ENCODE results near the gene ABL1.

ABL1 gene

DNA sequence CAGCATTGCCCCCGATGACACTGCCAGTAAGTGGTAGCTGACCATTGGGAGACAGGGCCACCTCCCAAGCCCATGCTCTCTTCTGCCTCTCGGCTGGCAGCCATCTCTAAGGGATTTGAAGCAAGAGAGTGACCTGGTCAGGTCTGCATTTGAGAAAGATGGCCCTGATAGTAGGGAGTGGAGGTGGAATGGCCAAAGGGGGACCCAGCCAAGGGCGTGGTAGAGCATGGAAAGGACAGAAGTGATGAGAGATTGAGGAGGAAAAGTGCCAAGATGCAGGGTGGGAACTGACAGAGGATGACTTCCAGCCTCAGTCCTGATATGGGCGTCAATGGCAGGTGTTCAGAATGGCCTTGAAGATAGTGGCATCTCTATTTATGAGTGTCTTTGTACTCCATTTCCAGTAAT lies 9.0 kb downstream of the ABL1 start:
- no peak for ATAC-seq
- TF ChIP-seq, protein P1, sequence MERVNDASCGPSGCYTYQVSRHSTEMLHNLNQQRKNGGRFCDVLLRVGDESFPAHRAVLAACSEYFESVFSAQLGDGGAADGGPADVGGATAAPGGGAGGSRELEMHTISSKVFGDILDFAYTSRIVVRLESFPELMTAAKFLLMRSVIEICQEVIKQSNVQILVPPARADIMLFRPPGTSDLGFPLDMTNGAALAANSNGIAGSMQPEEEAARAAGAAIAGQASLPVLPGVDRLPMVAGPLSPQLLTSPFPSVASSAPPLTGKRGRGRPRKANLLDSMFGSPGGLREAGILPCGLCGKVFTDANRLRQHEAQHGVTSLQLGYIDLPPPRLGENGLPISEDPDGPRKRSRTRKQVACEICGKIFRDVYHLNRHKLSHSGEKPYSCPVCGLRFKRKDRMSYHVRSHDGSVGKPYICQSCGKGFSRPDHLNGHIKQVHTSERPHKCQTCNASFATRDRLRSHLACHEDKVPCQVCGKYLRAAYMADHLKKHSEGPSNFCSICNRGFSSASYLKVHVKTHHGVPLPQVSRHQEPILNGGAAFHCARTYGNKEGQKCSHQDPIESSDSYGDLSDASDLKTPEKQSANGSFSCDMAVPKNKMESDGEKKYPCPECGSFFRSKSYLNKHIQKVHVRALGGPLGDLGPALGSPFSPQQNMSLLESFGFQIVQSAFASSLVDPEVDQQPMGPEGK (CRISPR knock-in tag; IDR thresholded peaks at IDR 0.05; ENCODE audit: borderline replicate concordance), result no peak
- TF ChIP-seq, protein P2, sequence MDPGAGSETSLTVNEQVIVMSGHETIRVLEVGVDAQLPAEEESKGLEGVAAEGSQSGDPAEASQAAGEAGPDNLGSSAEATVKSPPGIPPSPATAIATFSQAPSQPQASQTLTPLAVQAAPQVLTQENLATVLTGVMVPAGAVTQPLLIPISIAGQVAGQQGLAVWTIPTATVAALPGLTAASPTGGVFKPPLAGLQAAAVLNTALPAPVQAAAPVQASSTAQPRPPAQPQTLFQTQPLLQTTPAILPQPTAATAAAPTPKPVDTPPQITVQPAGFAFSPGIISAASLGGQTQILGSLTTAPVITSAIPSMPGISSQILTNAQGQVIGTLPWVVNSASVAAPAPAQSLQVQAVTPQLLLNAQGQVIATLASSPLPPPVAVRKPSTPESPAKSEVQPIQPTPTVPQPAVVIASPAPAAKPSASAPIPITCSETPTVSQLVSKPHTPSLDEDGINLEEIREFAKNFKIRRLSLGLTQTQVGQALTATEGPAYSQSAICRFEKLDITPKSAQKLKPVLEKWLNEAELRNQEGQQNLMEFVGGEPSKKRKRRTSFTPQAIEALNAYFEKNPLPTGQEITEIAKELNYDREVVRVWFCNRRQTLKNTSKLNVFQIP (CRISPR knock-in tag; IDR thresholded peaks at IDR 0.05; ENCODE audit: borderline replicate concordance, low read depth), result no peak
- TF ChIP-seq OSR1 (CRISPR knock-in tag; IDR thresholded peaks at IDR 0.05) (no peak), TCF4 (CRISPR knock-in tag; IDR thresholded peaks at IDR 0.05; ENCODE audit: borderline replicate concordance) (no peak), ZFP30 (CRISPR knock-in tag; IDR thresholded peaks at IDR 0.05) (no peak)

DNA sequence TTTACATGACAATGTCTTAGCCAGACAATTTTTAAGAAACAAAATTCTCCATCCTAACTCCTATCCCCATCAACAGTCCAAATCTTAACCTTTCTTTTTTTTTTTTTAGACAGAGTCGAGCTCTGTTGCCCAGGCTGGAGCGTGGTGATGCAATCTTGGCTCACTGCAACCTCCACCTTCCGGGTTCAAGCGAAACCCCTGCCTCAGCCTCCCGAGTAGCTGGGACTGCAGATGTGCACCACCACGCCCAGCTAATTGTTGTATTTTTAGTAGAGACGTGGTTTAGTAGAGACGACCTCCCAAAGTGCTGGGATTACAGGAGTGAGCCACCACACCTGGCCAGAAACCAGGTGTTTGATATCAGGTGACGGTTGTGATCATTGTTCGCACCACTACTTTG lies 10.2 kb downstream of the ABL1 start:
- TF ChIP-seq RARB (CRISPR knock-in tag; IDR thresholded peaks at IDR 0.05), result no peak
- TF ChIP-seq, protein P3, sequence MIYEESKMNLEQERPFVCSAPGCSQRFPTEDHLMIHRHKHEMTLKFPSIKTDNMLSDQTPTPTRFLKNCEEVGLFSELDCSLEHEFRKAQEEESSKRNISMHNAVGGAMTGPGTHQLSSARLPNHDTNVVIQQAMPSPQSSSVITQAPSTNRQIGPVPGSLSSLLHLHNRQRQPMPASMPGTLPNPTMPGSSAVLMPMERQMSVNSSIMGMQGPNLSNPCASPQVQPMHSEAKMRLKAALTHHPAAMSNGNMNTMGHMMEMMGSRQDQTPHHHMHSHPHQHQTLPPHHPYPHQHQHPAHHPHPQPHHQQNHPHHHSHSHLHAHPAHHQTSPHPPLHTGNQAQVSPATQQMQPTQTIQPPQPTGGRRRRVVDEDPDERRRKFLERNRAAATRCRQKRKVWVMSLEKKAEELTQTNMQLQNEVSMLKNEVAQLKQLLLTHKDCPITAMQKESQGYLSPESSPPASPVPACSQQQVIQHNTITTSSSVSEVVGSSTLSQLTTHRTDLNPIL (CRISPR knock-in tag; IDR thresholded peaks at IDR 0.05; ENCODE audit: low read depth), result no peak
- TF ChIP-seq ESRRG (CRISPR knock-in tag; IDR thresholded peaks at IDR 0.05), result no peak
- no peak for TF ChIP-seq ZFP30 (CRISPR knock-in tag; IDR thresholded peaks at IDR 0.05)
- no peak for TF ChIP-seq TOX (CRISPR knock-in tag; IDR thresholded peaks at IDR 0.05; ENCODE audit: borderline replicate concordance)
- TF ChIP-seq, protein P4, sequence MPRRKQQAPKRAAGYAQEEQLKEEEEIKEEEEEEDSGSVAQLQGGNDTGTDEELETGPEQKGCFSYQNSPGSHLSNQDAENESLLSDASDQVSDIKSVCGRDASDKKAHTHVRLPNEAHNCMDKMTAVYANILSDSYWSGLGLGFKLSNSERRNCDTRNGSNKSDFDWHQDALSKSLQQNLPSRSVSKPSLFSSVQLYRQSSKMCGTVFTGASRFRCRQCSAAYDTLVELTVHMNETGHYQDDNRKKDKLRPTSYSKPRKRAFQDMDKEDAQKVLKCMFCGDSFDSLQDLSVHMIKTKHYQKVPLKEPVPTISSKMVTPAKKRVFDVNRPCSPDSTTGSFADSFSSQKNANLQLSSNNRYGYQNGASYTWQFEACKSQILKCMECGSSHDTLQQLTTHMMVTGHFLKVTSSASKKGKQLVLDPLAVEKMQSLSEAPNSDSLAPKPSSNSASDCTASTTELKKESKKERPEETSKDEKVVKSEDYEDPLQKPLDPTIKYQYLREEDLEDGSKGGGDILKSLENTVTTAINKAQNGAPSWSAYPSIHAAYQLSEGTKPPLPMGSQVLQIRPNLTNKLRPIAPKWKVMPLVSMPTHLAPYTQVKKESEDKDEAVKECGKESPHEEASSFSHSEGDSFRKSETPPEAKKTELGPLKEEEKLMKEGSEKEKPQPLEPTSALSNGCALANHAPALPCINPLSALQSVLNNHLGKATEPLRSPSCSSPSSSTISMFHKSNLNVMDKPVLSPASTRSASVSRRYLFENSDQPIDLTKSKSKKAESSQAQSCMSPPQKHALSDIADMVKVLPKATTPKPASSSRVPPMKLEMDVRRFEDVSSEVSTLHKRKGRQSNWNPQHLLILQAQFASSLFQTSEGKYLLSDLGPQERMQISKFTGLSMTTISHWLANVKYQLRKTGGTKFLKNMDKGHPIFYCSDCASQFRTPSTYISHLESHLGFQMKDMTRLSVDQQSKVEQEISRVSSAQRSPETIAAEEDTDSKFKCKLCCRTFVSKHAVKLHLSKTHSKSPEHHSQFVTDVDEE (CRISPR knock-in tag; IDR thresholded peaks at IDR 0.05), result no peak
- no peak for TF ChIP-seq OSR1 (CRISPR knock-in tag; IDR thresholded peaks at IDR 0.05)
- TF ChIP-seq SNAI2 (CRISPR knock-in tag; IDR thresholded peaks at IDR 0.05), result no peak
- TF ChIP-seq ZC3H10 (CRISPR knock-in tag; IDR thresholded peaks at IDR 0.05), result no peak
- no peak for TF ChIP-seq ARNTL (CRISPR knock-in tag; IDR thresholded peaks at IDR 0.05; ENCODE audit: borderline replicate concordance, low read depth)
- ATAC-seq, result no peak

DNA sequence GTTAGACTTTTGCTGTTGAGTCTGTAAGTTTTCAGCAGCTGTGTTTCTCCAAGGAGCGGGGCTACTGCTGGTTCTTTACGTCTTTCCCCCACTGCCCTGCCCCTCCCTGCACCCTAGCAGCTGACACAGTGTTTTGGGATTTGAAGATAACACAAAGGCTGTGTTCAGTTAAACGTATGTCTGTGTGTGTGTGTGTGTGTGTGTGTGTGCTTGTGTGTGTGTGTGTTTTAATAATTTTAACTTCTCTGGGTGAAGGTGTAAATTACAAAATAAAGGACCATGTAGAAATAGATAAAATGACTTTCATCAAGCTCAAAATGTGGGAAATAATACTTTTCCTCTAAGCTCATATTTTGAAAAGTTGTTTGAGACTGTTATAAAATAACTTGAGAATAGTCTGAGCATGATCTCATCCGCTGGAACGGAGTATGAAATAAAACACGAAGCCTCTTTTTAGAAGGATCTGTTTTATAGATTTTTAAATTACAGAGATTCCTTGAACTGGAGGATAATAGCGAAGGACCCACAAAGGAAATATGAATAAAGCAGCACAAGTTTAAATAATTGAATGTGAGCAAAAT lies 10.9 kb downstream of the ABL1 start:
- ATAC-seq, result peak; percentile 55
- no peak for TF ChIP-seq GLIS3 (CRISPR knock-in tag; IDR thresholded peaks at IDR 0.05)
- TF ChIP-seq ESRRG (CRISPR knock-in tag; IDR thresholded peaks at IDR 0.05), result no peak
- TF ChIP-seq, protein P3 (CRISPR knock-in tag; IDR thresholded peaks at IDR 0.05; ENCODE audit: low read depth), result peak; percentile 38; the same call in 1 of the 2 replicates
- peak; percentile 39; the same call in 1 of the 2 replicates for TF ChIP-seq ISL1 (CRISPR knock-in tag; IDR thresholded peaks at IDR 0.05)

DNA sequence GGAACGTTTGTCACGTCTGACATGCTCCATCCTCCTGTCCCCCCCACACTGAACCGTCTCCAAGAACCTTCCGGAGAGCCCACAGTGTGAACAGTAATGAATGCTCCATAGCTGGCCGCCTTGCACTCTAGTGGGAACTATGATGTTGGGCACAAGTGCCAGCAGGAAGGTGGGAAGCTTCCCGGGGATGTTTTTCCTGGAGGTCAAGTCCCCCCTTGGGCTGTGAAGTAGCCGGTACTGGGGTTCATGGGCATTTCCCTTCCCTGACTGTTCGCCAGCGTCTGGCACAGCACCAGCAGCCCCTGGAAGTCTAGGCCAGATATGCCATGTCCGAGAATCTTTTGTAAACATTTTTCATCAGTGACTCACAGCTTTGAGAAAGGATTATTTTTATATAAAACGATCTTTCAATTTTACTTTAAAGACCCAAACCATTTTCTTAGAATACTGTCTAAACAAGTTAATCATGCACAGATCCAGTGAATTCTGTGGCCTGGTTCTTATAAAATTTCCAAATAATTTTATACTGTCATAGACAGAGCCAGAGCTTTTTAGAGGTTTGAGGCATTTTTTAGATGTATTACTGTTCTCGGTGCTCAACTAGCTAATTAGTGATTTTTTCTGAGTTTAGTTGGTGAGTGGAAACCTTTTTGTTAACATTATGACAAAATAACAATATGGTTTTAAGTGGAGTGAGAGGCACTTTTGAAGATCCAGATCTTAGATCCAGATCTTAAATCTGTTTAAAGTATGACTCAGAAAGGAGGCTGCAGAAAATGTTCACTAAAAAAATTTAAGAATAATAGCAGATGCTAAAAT lies 11.6 kb downstream of the ABL1 start:
- TF ChIP-seq, protein P2 (CRISPR knock-in tag; IDR thresholded peaks at IDR 0.05; ENCODE audit: borderline replicate concordance, low read depth), result 0 out of 2 replicates have a peak, but pooled peaks have one; percentile 52
- TF ChIP-seq GLIS3 (CRISPR knock-in tag; IDR thresholded peaks at IDR 0.05) (no peak), ISL1 (CRISPR knock-in tag; IDR thresholded peaks at IDR 0.05) (peak; percentile 84), ZNF8 (CRISPR knock-in tag; IDR thresholded peaks at IDR 0.05) (0 out of 2 replicates have a peak, but pooled peaks have one; percentile 20)
- TF ChIP-seq, protein P5, sequence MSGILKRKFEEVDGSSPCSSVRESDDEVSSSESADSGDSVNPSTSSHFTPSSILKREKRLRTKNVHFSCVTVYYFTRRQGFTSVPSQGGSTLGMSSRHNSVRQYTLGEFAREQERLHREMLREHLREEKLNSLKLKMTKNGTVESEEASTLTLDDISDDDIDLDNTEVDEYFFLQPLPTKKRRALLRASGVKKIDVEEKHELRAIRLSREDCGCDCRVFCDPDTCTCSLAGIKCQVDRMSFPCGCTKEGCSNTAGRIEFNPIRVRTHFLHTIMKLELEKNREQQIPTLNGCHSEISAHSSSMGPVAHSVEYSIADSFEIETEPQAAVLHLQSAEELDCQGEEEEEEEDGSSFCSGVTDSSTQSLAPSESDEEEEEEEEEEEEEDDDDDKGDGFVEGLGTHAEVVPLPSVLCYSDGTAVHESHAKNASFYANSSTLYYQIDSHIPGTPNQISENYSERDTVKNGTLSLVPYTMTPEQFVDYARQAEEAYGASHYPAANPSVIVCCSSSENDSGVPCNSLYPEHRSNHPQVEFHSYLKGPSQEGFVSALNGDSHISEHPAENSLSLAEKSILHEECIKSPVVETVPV (CRISPR knock-in tag; IDR thresholded peaks at IDR 0.05), result no peak
- TF ChIP-seq, protein P1 (CRISPR knock-in tag; IDR thresholded peaks at IDR 0.05; ENCODE audit: borderline replicate concordance), result peak; percentile 38; the same call in 1 of the 2 replicates
- ATAC-seq, result peak; percentile 72
